HepG2 (cell line): Measurements from ENCODE around the gene RGP1. TPM values are rescaled to one million over a fixed set of nuclear protein-coding genes. Genes with fewer than 3 reads are reported as not detected.
A peak's percentile ranks its signal among the peaks of the same experiment; 100 is the strongest.

ENCODE experiments used
- AGO2 ChIP-seq: fragments of 200-400 bp; formaldehyde crosslinking; optimal IDR thresholded peaks from 2 replicates; pipeline ENCODE3; 2017; ENCODE audit warnings: mild to moderate bottlenecking, low read depth, low read length, moderate library complexity
- ATF7 ChIP-seq, 2 experiments: fragments of 450-650 bp in 1 of 2; sonication (generic) in 1 of 2; formaldehyde crosslinking in 1 of 2; IDR thresholded peaks; 2 replicates each; pipeline versions ENCODE4 v1.4.0 to v1.6.1; 2016 to 2020; ENCODE audit warnings: antibody characterized with exemption in 1 of 2, mild to moderate bottlenecking in 1 of 2, missing genetic modification reagents in 1 of 2
- CCAR2 ChIP-seq: fragments of 200-400 bp; formaldehyde crosslinking; optimal IDR thresholded peaks from 2 replicates; pipeline ENCODE3; 2018; ENCODE audit warnings: low read depth, mild to moderate bottlenecking, low read length, moderate library complexity
- FOSL2 ChIP-seq: sonication (generic); formaldehyde crosslinking; IDR thresholded peaks from 2 replicates; pipeline ENCODE4 v1.4.0; 2020; ENCODE audit warnings: missing genetic modification reagents
- FOXA1 ChIP-seq, 2 experiments: fragments of 450-650 bp in 1 of 2; sonication (generic) in 1 of 2; formaldehyde crosslinking in 1 of 2; IDR thresholded peaks; 2 replicates each; pipeline versions ENCODE4 v1.4.0 to v1.6.1; 2016 to 2020; ENCODE audit warnings: missing genetic modification reagents in 1 of 2
- FOXK1 ChIP-seq: sonication (generic); formaldehyde crosslinking; IDR thresholded peaks from 2 replicates; pipeline ENCODE4 v1.4.0; 2020; ENCODE audit warnings: low read depth, missing genetic modification reagents, borderline replicate concordance
- KLF12 ChIP-seq: sonication (generic); formaldehyde crosslinking; IDR thresholded peaks from 2 replicates; pipeline ENCODE4 v1.4.0; 2020; ENCODE audit warnings: missing genetic modification reagents, borderline replicate concordance
- KMT2B ChIP-seq: IDR thresholded peaks from 2 replicates; pipeline ENCODE4 v1.6.1; 2016; ENCODE audit warnings: missing genetic modification reagents, missing compliant biosample characterization
- MLLT10 ChIP-seq: sonication (generic); formaldehyde crosslinking; IDR thresholded peaks from 2 replicates; pipeline ENCODE4 v1.4.0; 2020; ENCODE audit warnings: missing genetic modification reagents
- MYC ChIP-seq: sonication (generic); formaldehyde crosslinking; IDR thresholded peaks from 2 replicates; pipeline ENCODE4 v1.9.0; 2021; ENCODE audit warnings: missing genetic modification reagents, borderline replicate concordance
- PTBP1 ChIP-seq: fragments of 200-400 bp; formaldehyde crosslinking; IDR thresholded peaks from 2 replicates; pipeline ENCODE4 v1.6.1; 2018; ENCODE audit warnings: low read length, low read depth; ENCODE audit not compliant: poor library complexity, severe bottlenecking
- TCF7 ChIP-seq: sonication (generic); IDR thresholded peaks from 2 replicates; pipeline ENCODE4 v1.6.1; 2016; ENCODE audit warnings: antibody characterized with exemption, low read depth
- XRCC5 ChIP-seq: fragments of 200-400 bp; formaldehyde crosslinking; optimal IDR thresholded peaks from 2 replicates; pipeline ENCODE3; 2017; ENCODE audit warnings: mild to moderate bottlenecking, low read length
- YEATS4 ChIP-seq: sonication (generic); formaldehyde crosslinking; IDR thresholded peaks from 2 replicates; pipeline ENCODE4 v1.4.0; 2020; ENCODE audit warnings: missing genetic modification reagents, borderline replicate concordance
- ZIK1 ChIP-seq: sonication (generic); formaldehyde crosslinking; IDR thresholded peaks from 2 replicates; pipeline ENCODE4 v1.5.0; 2020; ENCODE audit warnings: mild to moderate bottlenecking, low read depth, missing genetic modification reagents, borderline replicate concordance
- ZNF10 ChIP-seq: sonication (generic); formaldehyde crosslinking; IDR thresholded peaks from 2 replicates; pipeline ENCODE4 v1.4.0; 2020; ENCODE audit warnings: mild to moderate bottlenecking, low read depth, missing genetic modification reagents, borderline replicate concordance
- ZNF138 ChIP-seq: sonication (generic); formaldehyde crosslinking; IDR thresholded peaks from 2 replicates; pipeline ENCODE4 v1.5.0; 2020; ENCODE audit warnings: mild to moderate bottlenecking, low read depth, missing genetic modification reagents
- ZNF230 ChIP-seq: sonication (generic); formaldehyde crosslinking; IDR thresholded peaks from 2 replicates; pipeline ENCODE4 v1.4.0; 2020; ENCODE audit warnings: mild to moderate bottlenecking, missing genetic modification reagents
- ZNF331 ChIP-seq: sonication (generic); formaldehyde crosslinking; IDR thresholded peaks from 2 replicates; pipeline ENCODE4 v1.4.0; 2020; ENCODE audit warnings: missing genetic modification reagents
- ZNF460 ChIP-seq: sonication (generic); formaldehyde crosslinking; IDR thresholded peaks from 2 replicates; pipeline ENCODE4 v1.5.1; 2020; ENCODE audit warnings: missing genetic modification reagents, mild to moderate bottlenecking, borderline replicate concordance
- ZNF713 ChIP-seq: sonication (generic); formaldehyde crosslinking; IDR thresholded peaks from 2 replicates; pipeline ENCODE4 v1.4.0; 2020; ENCODE audit warnings: mild to moderate bottlenecking, missing genetic modification reagents
- polyA plus RNA-seq, 8 experiments: library from polyadenylated mRNA; depleted of rRNA in 3 of 8; stranded (reverse) in 7 of 8; unstranded in 1 of 8; fragments of >200 nt; fragmentation: Illumina TruSeq in 4 of 8; extraction: Trizol in 4 of 8; gene quantifications; 2 replicates each; pipeline versions ENCODE4 v1.2.1 to v1.2.3, GENCODE V29; 2011 to 2016; ENCODE audit warnings: low read depth in 4 of 8, missing spikeins in 1 of 8, mixed read lengths in 1 of 8; ENCODE audit not compliant: insufficient read depth in 1 of 8
- total RNA-seq, 5 experiments: library from RNA; depleted of rRNA; stranded (reverse); fragments of >200 nt; fragmentation: Illumina TruSeq; extraction: Trizol; gene quantifications; 2 replicates each; pipeline ENCODE4 v1.2.3, GENCODE V29; 2016; ENCODE audit warnings: low read depth in 1 of 5
- TF ChIP-seq, protein P1 (sequence below): sonication (generic); formaldehyde crosslinking; conservative IDR thresholded peaks from 2 replicates; pipeline ENCODE4 v1.8.0; 2022; ENCODE audit warnings: mild to moderate bottlenecking, moderate library complexity, missing genetic modification reagents
- TF ChIP-seq, protein P2 (sequence below): sonication (generic); formaldehyde crosslinking; IDR thresholded peaks from 2 replicates; pipeline ENCODE4 v1.5.0; 2020; ENCODE audit warnings: missing genetic modification reagents
- TF ChIP-seq, protein P3 (sequence below): sonication (generic); formaldehyde crosslinking; IDR thresholded peaks from 2 replicates; pipeline ENCODE4 v1.5.0; 2020; ENCODE audit warnings: mild to moderate bottlenecking, missing genetic modification reagents

Gene RGP1
- total and polyA plus RNA-seq, 2 of the 13 experiments (the other 11 are each of a cell fraction or from before 2014, with no cell fraction given), result 12.7 to 21.0 TPM

DNA sequence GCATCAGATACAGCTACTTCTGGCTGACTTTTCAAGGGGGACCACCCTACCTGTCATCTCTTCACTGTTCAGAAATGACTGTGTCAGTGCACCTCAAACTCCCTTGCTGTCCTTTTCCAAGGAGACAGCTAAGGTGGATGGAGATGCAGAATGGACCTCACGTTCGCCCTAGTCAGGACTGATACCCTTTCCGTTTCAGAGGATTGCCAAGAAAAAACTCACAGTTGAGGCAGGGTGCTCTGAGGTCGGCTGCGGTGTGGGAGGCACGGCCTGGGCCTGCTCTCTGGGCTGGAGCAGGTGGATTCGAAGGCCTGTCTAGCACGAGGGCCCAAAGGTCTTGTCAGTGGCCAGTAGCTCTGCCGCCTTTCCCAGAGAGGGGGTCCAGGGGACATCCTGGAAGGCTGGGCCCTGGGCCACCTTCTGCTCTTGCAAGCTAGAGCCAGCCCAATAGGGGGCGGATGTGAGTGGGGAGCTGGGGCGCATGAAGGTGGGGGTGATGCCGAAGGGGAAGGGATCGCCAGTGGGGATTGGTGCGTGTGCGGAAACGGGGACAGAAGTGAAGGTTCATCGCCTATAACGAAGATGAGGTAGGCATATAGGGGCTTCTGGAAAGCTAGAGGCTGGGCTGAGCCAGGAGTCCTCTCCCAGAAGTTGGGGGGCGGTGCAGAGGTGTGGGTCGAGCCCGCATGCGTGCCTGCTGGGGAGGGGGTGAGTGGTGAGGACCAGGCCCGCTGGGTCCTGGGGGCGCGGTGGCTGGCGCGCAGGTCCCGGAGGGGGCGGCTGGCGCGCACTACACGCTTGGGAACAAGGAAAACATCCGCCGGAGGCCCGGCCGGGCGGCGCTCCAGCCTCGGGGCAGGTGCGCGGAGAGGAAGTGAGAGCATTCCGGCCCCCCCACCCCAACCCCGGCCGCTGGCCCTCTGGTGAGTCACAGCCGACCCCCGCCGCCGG is 7.5 kb downstream of the RGP1 start (continued):
- TF ChIP-seq ZNF331 (CRISPR knock-in tag) (no peak), ZNF138 (CRISPR knock-in tag) (peak; percentile 51; the same call in 1 of the 2 replicates), AGO2 (peak; percentile 96), CCAR2 (no peak), TCF7 (no peak), MLLT10 (CRISPR knock-in tag) (no peak), KLF12 (CRISPR knock-in tag) (peak; percentile 91), ZNF460 (CRISPR knock-in tag) (no peak), PTBP1 (no peak), ZNF713 (CRISPR knock-in tag) (no peak; the same call in 1 of the 2 replicates), ZIK1 (CRISPR knock-in tag) (no peak), ZNF230 (no peak), KMT2B (CRISPR knock-in tag) (peak; percentile 41; the same call in 1 of the 2 replicates), ATF7 (IDR thresholded peaks at IDR 0.05) (no peak), ATF7 (CRISPR knock-in tag; IDR thresholded peaks at IDR 0.05) (no peak), FOSL2 (CRISPR knock-in tag) (peak; percentile 72), YEATS4 (CRISPR knock-in tag) (peak; percentile 90; the same call in 1 of the 2 replicates), FOXK1 (CRISPR knock-in tag) (no peak), XRCC5 (no peak), MYC (CRISPR knock-in tag) (peak; percentile 85), ZNF10 (no peak), FOXA1 (IDR thresholded peaks at IDR 0.05) (no peak), FOXA1 (CRISPR knock-in tag; IDR thresholded peaks at IDR 0.05) (peak; percentile 31; the same call in 1 of the 2 replicates)
- TF ChIP-seq, protein P1, sequence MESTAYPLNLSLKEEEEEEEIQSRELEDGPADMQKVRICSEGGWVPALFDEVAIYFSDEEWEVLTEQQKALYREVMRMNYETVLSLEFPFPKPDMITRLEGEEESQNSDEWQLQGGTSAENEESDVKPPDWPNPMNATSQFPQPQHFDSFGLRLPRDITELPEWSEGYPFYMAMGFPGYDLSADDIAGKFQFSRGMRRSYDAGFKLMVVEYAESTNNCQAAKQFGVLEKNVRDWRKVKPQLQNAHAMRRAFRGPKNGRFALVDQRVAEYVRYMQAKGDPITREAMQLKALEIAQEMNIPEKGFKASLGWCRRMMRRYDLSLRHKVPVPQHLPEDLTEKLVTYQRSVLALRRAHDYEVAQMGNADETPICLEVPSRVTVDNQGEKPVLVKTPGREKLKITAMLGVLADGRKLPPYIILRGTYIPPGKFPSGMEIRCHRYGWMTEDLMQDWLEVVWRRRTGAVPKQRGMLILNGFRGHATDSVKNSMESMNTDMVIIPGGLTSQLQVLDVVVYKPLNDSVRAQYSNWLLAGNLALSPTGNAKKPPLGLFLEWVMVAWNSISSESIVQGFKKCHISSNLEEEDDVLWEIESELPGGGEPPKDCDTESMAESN (CRISPR knock-in tag), result peak; percentile 70; the same call in 1 of the 2 replicates
- TF ChIP-seq, protein P2, sequence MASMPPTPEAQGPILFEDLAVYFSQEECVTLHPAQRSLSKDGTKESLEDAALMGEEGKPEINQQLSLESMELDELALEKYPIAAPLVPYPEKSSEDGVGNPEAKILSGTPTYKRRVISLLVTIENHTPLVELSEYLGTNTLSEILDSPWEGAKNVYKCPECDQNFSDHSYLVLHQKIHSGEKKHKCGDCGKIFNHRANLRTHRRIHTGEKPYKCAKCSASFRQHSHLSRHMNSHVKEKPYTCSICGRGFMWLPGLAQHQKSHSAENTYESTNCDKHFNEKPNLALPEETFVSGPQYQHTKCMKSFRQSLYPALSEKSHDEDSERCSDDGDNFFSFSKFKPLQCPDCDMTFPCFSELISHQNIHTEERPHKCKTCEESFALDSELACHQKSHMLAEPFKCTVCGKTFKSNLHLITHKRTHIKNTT, result no peak
- TF ChIP-seq, protein P3, sequence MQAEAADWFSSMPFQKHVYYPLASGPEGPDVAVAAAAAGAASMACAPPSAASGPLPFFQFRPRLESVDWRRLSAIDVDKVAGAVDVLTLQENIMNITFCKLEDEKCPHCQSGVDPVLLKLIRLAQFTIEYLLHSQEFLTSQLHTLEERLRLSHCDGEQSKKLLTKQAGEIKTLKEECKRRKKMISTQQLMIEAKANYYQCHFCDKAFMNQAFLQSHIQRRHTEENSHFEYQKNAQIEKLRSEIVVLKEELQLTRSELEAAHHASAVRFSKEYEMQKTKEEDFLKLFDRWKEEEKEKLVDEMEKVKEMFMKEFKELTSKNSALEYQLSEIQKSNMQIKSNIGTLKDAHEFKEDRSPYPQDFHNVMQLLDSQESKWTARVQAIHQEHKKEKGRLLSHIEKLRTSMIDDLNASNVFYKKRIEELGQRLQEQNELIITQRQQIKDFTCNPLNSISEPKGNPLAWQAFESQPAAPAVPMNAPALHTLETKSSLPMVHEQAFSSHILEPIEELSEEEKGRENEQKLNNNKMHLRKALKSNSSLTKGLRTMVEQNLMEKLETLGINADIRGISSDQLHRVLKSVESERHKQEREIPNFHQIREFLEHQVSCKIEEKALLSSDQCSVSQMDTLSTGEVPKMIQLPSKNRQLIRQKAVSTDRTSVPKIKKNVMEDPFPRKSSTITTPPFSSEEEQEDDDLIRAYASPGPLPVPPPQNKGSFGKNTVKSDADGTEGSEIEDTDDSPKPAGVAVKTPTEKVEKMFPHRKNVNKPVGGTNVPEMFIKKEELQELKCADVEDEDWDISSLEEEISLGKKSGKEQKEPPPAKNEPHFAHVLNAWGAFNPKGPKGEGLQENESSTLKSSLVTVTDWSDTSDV (CRISPR knock-in tag), result no peak; the same call in 1 of the 2 replicates
